Measurements from ENCODE around the gene SAP30BP. TPM values are rescaled to one million over a fixed set of nuclear protein-coding genes. Genes with fewer than 3 reads are reported as not detected.

The SAP30BP gene
- total and polyA plus RNA-seq, 2 of the 13 experiments (the other 11 are each of a cell fraction or from before 2014, with no cell fraction given): 67.7 to 99.4 TPM

DNA sequence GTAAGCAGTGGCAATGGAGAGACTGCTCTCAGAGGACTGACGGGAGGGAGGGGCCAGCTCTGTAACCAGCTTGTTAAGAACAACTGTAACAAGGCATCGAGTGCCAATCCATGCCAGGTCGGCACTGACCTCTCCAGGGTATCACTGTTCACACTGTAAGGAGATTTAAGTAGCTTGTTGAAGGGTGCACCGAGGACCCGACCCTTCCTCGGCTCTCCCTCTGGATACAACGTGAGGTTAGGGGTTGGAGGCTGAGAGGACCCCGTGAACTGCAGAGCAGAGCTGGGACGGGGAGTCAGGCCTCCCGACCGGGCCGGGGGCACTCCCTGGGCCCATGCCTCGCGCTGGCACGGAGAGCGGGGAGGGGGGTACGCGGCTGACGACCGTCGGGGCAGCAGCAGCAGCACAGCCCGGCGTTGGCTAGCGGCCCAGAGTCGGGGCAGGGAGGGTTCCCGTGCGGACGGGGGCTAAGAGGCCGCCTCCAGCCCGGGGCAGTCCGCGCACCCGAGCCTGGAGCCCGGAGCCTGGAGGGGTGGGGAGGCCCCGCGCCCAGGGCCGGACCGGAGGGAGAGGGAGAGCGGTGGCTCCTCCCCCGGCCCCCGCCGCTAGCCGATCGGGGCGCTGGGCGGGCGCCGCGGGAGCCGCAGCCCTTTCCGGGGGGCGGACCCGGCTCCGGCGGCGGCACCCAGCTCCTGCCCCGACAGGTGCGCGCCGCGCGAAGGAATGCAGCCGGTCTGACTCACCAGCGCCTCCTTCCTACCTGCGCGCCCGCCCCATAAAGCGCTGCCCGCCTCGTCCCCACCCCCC is 53.7 kb downstream of the SAP30BP start, which contains the start of gene ITGB4 (continued):
- TF ChIP-seq, protein P1, sequence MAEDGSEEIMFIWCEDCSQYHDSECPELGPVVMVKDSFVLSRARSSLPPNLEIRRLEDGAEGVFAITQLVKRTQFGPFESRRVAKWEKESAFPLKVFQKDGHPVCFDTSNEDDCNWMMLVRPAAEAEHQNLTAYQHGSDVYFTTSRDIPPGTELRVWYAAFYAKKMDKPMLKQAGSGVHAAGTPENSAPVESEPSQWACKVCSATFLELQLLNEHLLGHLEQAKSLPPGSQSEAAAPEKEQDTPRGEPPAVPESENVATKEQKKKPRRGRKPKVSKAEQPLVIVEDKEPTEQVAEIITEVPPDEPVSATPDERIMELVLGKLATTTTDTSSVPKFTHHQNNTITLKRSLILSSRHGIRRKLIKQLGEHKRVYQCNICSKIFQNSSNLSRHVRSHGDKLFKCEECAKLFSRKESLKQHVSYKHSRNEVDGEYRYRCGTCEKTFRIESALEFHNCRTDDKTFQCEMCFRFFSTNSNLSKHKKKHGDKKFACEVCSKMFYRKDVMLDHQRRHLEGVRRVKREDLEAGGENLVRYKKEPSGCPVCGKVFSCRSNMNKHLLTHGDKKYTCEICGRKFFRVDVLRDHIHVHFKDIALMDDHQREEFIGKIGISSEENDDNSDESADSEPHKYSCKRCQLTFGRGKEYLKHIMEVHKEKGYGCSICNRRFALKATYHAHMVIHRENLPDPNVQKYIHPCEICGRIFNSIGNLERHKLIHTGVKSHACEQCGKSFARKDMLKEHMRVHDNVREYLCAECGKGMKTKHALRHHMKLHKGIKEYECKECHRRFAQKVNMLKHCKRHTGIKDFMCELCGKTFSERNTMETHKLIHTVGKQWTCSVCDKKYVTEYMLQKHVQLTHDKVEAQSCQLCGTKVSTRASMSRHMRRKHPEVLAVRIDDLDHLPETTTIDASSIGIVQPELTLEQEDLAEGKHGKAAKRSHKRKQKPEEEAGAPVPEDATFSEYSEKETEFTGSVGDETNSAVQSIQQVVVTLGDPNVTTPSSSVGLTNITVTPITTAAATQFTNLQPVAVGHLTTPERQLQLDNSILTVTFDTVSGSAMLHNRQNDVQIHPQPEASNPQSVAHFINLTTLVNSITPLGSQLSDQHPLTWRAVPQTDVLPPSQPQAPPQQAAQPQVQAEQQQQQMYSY (CRISPR knock-in tag; IDR thresholded peaks at IDR 0.05): no peak
- TF ChIP-seq, protein P2, sequence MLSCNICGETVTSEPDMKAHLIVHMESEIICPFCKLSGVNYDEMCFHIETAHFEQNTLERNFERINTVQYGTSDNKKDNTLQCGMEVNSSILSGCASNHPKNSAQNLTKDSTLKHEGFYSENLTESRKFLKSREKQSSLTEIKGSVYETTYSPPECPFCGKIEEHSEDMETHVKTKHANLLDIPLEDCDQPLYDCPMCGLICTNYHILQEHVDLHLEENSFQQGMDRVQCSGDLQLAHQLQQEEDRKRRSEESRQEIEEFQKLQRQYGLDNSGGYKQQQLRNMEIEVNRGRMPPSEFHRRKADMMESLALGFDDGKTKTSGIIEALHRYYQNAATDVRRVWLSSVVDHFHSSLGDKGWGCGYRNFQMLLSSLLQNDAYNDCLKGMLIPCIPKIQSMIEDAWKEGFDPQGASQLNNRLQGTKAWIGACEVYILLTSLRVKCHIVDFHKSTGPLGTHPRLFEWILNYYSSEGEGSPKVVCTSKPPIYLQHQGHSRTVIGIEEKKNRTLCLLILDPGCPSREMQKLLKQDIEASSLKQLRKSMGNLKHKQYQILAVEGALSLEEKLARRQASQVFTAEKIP (CRISPR knock-in tag; IDR thresholded peaks at IDR 0.05; ENCODE audit: borderline replicate concordance): no peak
- TF ChIP-seq MAFG (CRISPR knock-in tag; IDR thresholded peaks at IDR 0.05) (no peak), KLF9 (CRISPR knock-in tag; IDR thresholded peaks at IDR 0.05; ENCODE audit: low read depth) (no peak), ZNF383 (CRISPR knock-in tag; IDR thresholded peaks at IDR 0.05; ENCODE audit: borderline replicate concordance) (no peak), HOXA3 (CRISPR knock-in tag; IDR thresholded peaks at IDR 0.05) (no peak), SMARCC2 (IDR thresholded peaks at IDR 0.05) (no peak), HDAC6 (IDR thresholded peaks at IDR 0.05; ENCODE audit: low read depth, low read length) (no peak), ZNF136 (CRISPR knock-in tag; IDR thresholded peaks at IDR 0.05; ENCODE audit: low read depth) (no peak), HMGA1 (CRISPR knock-in tag; conservative IDR thresholded peaks at IDR 0.05) (no peak), SRY (CRISPR knock-in tag; IDR thresholded peaks at IDR 0.05) (no peak), IRF2 (CRISPR knock-in tag; IDR thresholded peaks at IDR 0.05) (no peak)
- TF ChIP-seq, protein P3, sequence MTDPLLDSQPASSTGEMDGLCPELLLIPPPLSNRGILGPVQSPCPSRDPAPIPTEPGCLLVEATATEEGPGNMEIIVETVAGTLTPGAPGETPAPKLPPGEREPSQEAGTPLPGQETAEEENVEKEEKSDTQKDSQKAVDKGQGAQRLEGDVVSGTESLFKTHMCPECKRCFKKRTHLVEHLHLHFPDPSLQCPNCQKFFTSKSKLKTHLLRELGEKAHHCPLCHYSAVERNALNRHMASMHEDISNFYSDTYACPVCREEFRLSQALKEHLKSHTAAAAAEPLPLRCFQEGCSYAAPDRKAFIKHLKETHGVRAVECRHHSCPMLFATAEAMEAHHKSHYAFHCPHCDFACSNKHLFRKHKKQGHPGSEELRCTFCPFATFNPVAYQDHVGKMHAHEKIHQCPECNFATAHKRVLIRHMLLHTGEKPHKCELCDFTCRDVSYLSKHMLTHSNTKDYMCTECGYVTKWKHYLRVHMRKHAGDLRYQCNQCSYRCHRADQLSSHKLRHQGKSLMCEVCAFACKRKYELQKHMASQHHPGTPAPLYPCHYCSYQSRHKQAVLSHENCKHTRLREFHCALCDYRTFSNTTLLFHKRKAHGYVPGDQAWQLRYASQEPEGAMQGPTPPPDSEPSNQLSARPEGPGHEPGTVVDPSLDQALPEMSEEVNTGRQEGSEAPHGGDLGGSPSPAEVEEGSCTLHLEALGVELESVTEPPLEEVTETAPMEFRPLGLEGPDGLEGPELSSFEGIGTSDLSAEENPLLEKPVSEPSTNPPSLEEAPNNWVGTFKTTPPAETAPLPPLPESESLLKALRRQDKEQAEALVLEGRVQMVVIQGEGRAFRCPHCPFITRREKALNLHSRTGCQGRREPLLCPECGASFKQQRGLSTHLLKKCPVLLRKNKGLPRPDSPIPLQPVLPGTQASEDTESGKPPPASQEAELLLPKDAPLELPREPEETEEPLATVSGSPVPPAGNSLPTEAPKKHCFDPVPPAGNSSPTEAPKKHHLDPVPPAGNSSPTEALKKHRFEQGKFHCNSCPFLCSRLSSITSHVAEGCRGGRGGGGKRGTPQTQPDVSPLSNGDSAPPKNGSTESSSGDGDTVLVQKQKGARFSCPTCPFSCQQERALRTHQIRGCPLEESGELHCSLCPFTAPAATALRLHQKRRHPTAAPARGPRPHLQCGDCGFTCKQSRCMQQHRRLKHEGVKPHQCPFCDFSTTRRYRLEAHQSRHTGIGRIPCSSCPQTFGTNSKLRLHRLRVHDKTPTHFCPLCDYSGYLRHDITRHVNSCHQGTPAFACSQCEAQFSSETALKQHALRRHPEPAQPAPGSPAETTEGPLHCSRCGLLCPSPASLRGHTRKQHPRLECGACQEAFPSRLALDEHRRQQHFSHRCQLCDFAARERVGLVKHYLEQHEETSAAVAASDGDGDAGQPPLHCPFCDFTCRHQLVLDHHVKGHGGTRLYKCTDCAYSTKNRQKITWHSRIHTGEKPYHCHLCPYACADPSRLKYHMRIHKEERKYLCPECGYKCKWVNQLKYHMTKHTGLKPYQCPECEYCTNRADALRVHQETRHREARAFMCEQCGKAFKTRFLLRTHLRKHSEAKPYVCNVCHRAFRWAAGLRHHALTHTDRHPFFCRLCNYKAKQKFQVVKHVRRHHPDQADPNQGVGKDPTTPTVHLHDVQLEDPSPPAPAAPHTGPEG (CRISPR knock-in tag; IDR thresholded peaks at IDR 0.05): 0 out of 2 replicates have a peak, but pooled peaks have one; percentile 41
- TF ChIP-seq, protein P4, sequence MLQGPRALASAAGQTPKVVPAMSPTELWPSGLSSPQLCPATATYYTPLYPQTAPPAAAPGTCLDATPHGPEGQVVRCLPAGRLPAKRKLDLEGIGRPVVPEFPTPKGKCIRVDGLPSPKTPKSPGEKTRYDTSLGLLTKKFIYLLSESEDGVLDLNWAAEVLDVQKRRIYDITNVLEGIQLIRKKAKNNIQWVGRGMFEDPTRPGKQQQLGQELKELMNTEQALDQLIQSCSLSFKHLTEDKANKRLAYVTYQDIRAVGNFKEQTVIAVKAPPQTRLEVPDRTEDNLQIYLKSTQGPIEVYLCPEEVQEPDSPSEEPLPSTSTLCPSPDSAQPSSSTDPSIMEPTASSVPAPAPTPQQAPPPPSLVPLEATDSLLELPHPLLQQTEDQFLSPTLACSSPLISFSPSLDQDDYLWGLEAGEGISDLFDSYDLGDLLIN (CRISPR knock-in tag; IDR thresholded peaks at IDR 0.05; ENCODE audit: borderline replicate concordance): no peak
